PC-9 (cell line): ENCODE measurements around the gene ANKRD44. TPM values are rescaled to one million over a fixed set of nuclear protein-coding genes. Genes with fewer than 3 reads are reported as not detected.

Source experiments
- BruUV-seq: library from RNA; stranded (reverse); fragments of 400-500 nt; replicated peaks from 2 replicates; lab custom pipeline; 2021; lab: Mats Ljungman, UMichigan
- CTCF ChIA-PET: fragments of 300-600 bp; sonication (Branson Sonifier 250); formaldehyde crosslinking; loops from one replicate; lab custom pipeline; 2022; ENCODE audit warnings: antibody characterized with exemption; lab: Charles Lee
- POLR2A ChIA-PET: fragments of 300-600 bp; sonication (Branson Sonifier 250); formaldehyde crosslinking; loops from one replicate; lab custom pipeline; 2022; ENCODE audit warnings: antibody characterized with exemption; ENCODE audit not compliant: unreplicated experiment; lab: Charles Lee
- DNase-seq, 2 experiments: peaks; one replicate each; pipeline versions ENCODE4 v3.0.0 to v3.0.0-alpha.2; 2015 to 2022; ENCODE audit warnings: mixed read lengths in 1 of 2
- H2AFZ ChIP-seq: fragments of 200-600 bp; sonication (generic); 2 replicates; pipeline ENCODE4 v1.8.1; 2017; ENCODE audit warnings: antibody characterized with exemption
- H3F3A ChIP-seq: fragments of 200-600 bp; sonication (generic); 2 replicates; pipeline ENCODE4 v1.8.1; 2017; ENCODE audit warnings: antibody characterized with exemption, mild to moderate bottlenecking, low read depth; ENCODE audit not compliant: insufficient read depth
- H3K27ac ChIP-seq: fragments of 200-600 bp; sonication (generic); 2 replicates; pipeline ENCODE4 v1.6.1; 2016; ENCODE audit warnings: mixed run types
- H3K27me3 ChIP-seq: fragments of 200-600 bp; sonication (generic); 2 replicates; pipeline ENCODE4 v1.6.1; 2016; ENCODE audit warnings: low read depth, mixed run types; ENCODE audit not compliant: insufficient read depth
- H3K36me3 ChIP-seq: fragments of 200-600 bp; sonication (generic); 2 replicates; pipeline ENCODE4 v1.6.1; 2016; ENCODE audit warnings: low read depth, mixed run types
- H3K4me1 ChIP-seq: fragments of 200-600 bp; sonication (generic); replicated peaks from 2 replicates; pipeline ENCODE4 v1.6.1; 2016; ENCODE audit warnings: mixed run types; ENCODE audit not compliant: insufficient read depth
- H3K4me2 ChIP-seq: fragments of 200-600 bp; sonication (generic); 2 replicates; pipeline ENCODE4 v1.6.1; 2017; ENCODE audit warnings: mixed run types
- H3K4me3 ChIP-seq: fragments of 200-600 bp; sonication (generic); 2 replicates; pipeline ENCODE4 v1.6.1; 2016; ENCODE audit warnings: mixed run types
- H3K79me2 ChIP-seq: fragments of 200-600 bp; sonication (generic); 2 replicates; pipeline ENCODE4 v1.6.1; 2017; ENCODE audit warnings: low read depth, mixed run types
- H3K9me2 ChIP-seq: fragments of 200-600 bp; sonication (generic); 2 replicates; pipeline ENCODE4 v1.8.1; 2017; ENCODE audit warnings: mild to moderate bottlenecking; ENCODE audit not compliant: insufficient read depth
- H3K9me3 ChIP-seq: fragments of 200-600 bp; sonication (generic); 2 replicates; pipeline ENCODE4 v1.8.1; 2016; ENCODE audit warnings: low read depth; ENCODE audit not compliant: insufficient read depth
- H4K20me1 ChIP-seq: fragments of 200-600 bp; sonication (generic); 2 replicates; pipeline ENCODE4 v1.8.1; 2017; ENCODE audit not compliant: insufficient read depth
- EZH2 ChIP-seq: fragments of 200-600 bp; sonication (generic); IDR thresholded peaks from 2 replicates; pipeline ENCODE4 v1.8.0; 2017; ENCODE audit warnings: antibody characterized with exemption, low read depth
- intact Hi-C: fragments of 100-400 bp; cut with micrococcal nuclease; formaldehyde crosslinking; loops from one replicate; pipeline ENCODE4 v1.10.0; 2022; ENCODE audit not compliant: unreplicated experiment
- total RNA-seq: library from RNA; stranded (reverse); gene quantifications from 2 replicates; pipeline ENCODE4 v1.2.3, GENCODE V29; 2021
- TF ChIP-seq, protein P1 (sequence below): fragments of 200-600 bp; sonication (generic); conservative IDR thresholded peaks from 2 replicates; pipeline ENCODE4 v1.6.1; 2017; ENCODE audit warnings: mixed run types, antibody characterized with exemption, mild to moderate bottlenecking, moderate library complexity

Gene ANKRD44
- total RNA-seq, 1 experiment from 2014 or later = 3.4 TPM

DNA sequence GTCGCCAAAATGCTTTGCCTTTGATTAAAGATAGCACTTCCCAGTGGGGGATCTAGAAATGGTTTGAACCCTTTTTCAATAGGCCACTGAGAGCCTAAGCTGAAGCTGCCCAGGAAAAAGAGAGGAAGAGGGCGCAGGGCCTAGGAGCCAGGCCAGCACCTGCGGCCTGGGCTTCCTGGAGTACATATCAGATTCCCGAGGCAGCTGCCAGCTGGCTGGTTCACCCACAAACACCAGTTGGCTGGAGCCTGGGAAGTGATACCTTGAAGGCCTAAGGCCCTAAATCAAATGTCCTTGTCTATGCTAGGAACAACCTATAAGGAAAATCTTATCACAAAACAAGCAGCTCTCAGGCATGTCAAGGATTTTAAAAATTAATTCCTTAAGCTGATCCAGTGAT lies 37.1 kb downstream of the ANKRD44 start:
- Histone ChIP-seq H3K27me3 (no peaks in the 10 kb centered on the region), H3K4me1 (no peaks in the 10 kb centered on the region), H3K36me3 (no peaks in the 10 kb centered on the region), H3K27ac (no peak overlapping the region), H3K4me2 (no peak overlapping the region), H4K20me1 (no peaks in the 10 kb centered on the region), H2AFZ (no peak overlapping the region), H3F3A (no peaks in the 10 kb centered on the region), H3K9me3 (no peaks in the 10 kb centered on the region), H3K9me2 (no peaks in the 10 kb centered on the region), H3K79me2 (no peaks in the 10 kb centered on the region), H3K4me3 (no peak overlapping the region)
- ChIA-PET CTCF (no interaction called here), POLR2A (no interaction called here)
- TF ChIP-seq, protein P1, sequence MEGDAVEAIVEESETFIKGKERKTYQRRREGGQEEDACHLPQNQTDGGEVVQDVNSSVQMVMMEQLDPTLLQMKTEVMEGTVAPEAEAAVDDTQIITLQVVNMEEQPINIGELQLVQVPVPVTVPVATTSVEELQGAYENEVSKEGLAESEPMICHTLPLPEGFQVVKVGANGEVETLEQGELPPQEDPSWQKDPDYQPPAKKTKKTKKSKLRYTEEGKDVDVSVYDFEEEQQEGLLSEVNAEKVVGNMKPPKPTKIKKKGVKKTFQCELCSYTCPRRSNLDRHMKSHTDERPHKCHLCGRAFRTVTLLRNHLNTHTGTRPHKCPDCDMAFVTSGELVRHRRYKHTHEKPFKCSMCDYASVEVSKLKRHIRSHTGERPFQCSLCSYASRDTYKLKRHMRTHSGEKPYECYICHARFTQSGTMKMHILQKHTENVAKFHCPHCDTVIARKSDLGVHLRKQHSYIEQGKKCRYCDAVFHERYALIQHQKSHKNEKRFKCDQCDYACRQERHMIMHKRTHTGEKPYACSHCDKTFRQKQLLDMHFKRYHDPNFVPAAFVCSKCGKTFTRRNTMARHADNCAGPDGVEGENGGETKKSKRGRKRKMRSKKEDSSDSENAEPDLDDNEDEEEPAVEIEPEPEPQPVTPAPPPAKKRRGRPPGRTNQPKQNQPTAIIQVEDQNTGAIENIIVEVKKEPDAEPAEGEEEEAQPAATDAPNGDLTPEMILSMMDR = no peak
- no peak for TF ChIP-seq EZH2
- intact Hi-C loops = no loop called here
- BruUV-seq = no TSS peak
- no peak for DNase-seq

DNA sequence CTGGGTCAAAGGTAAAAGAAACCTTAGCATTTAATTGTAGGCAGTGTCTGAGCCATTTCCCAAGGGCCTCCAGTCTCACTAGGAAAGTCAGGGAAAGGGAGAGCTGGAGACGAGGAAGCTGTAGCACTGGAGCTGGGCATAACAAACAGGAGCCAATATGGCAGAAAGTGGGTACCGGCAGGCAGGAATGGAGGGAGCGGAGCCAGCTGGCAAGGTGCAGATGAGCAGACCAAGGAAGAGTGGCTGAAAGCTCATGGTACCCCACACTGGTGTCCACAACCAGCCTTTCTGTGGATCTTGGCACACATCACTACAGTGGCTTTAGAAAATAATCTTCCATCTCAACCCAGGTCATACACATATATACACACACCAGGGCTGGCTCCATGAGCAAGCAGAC lies 40.0 kb downstream of the ANKRD44 start:
- BruUV-seq = no TSS peak
- ChIA-PET CTCF (no interaction called here), POLR2A (no interaction called here)
- no peaks in the 10 kb centered on the region for H3K36me3 ChIP-seq
- DNase-seq = no peak
- H4K20me1 ChIP-seq = no peaks in the 10 kb centered on the region
- H2AFZ ChIP-seq = no peak overlapping the region
- TF ChIP-seq, protein P1 = no peak
- no peak for TF ChIP-seq EZH2
- no peaks in the 10 kb centered on the region for H3K9me3 ChIP-seq
- H3K9me2 ChIP-seq = no peaks in the 10 kb centered on the region
- H3K4me2 ChIP-seq = no peak overlapping the region
- H3K27me3 ChIP-seq = no peaks in the 10 kb centered on the region
- no peaks in the 10 kb centered on the region for H3K4me1 ChIP-seq
- no peak overlapping the region for H3K4me3 ChIP-seq
- H3K79me2 ChIP-seq = no peaks in the 10 kb centered on the region
- no peaks in the 10 kb centered on the region for H3F3A ChIP-seq
- intact Hi-C loops = no loop called here
- H3K27ac ChIP-seq = no peak overlapping the region

GRCh38 chr2:197269815-197270214 lies 40.8 kb downstream of the ANKRD44 start:
- Histone ChIP-seq H3K27me3 (no peaks in the 10 kb centered on the region), H3K9me2 (no peaks in the 10 kb centered on the region), H3K36me3 (no peaks in the 10 kb centered on the region), H3K4me3 (no peak overlapping the region), H3F3A (no peaks in the 10 kb centered on the region), H3K79me2 (no peaks in the 10 kb centered on the region), H2AFZ (no peak overlapping the region), H4K20me1 (no peaks in the 10 kb centered on the region), H3K27ac (no peak overlapping the region), H3K4me1 (no peaks in the 10 kb centered on the region), H3K4me2 (no peak overlapping the region), H3K9me3 (no peaks in the 10 kb centered on the region)
- TF ChIP-seq EZH2 = no peak
- TF ChIP-seq, protein P1 = no peak
- intact Hi-C loops = no loop called here
- ChIA-PET CTCF (no interaction called here), POLR2A (no interaction called here)
- no peak for DNase-seq
- no TSS peak for BruUV-seq
